Loucy (cell line): Measurements from ENCODE around the gene ZBED4.

Experiments
- H2AFZ ChIP-seq: fragments of 200-600 bp; sonication (generic); 2 replicates; pipeline ENCODE4 v1.6.0; 2016; ENCODE audit warnings: antibody characterized with exemption, mild to moderate bottlenecking, low read length, moderate library complexity
- H3F3A ChIP-seq: fragments of 200-600 bp; 2 replicates; pipeline ENCODE4 v1.6.0; 2016; ENCODE audit warnings: antibody characterized with exemption, low read depth, mild to moderate bottlenecking
- H3K27me3 ChIP-seq: fragments of 200-600 bp; sonication (generic); 2 replicates; pipeline ENCODE4 v1.6.1; 2014; ENCODE audit warnings: low read length, mild to moderate bottlenecking; ENCODE audit not compliant: insufficient read depth, poor library complexity, severe bottlenecking
- H3K36me3 ChIP-seq: fragments of 200-600 bp; sonication (generic); 2 replicates; pipeline ENCODE4 v1.6.1; 2016; ENCODE audit warnings: low read length; ENCODE audit not compliant: insufficient read depth
- H3K4me1 ChIP-seq: fragments of 200-600 bp; sonication (generic); 2 replicates; pipeline ENCODE4 v1.5.1; 2014; ENCODE audit warnings: low read length, mild to moderate bottlenecking; ENCODE audit not compliant: insufficient read depth, poor library complexity, severe bottlenecking
- H3K4me2 ChIP-seq: fragments of 200-600 bp; sonication (generic); 2 replicates; pipeline ENCODE4 v1.6.0; 2014; ENCODE audit warnings: antibody characterized with exemption, low read length, low read depth, mild to moderate bottlenecking; ENCODE audit not compliant: poor library complexity, severe bottlenecking
- H3K4me3 ChIP-seq: fragments of 200-600 bp; sonication (generic); 2 replicates; pipeline ENCODE4 v1.5.1; 2014; ENCODE audit warnings: low read length, mild to moderate bottlenecking, mixed read lengths; ENCODE audit not compliant: poor library complexity, severe bottlenecking
- H3K79me2 ChIP-seq: fragments of 200-600 bp; sonication (generic); 2 replicates; pipeline ENCODE4 v1.6.1; 2014; ENCODE audit warnings: low read length; ENCODE audit not compliant: insufficient read depth
- H3K9ac ChIP-seq: fragments of 200-600 bp; sonication (generic); 2 replicates; pipeline ENCODE4 v1.6.0; 2014; ENCODE audit warnings: mild to moderate bottlenecking, low read depth, low read length, moderate library complexity; ENCODE audit not compliant: poor library complexity, severe bottlenecking
- H3K9me2 ChIP-seq: fragments of 200-600 bp; sonication (generic); replicated peaks from 2 replicates; pipeline ENCODE4 v1.6.1; 2016; ENCODE audit warnings: low read depth, low read length, mixed read lengths
- H3K9me3 ChIP-seq: fragments of 200-600 bp; sonication (generic); 2 replicates; pipeline ENCODE4 v1.6.1; 2014; ENCODE audit warnings: mild to moderate bottlenecking, antibody characterized with exemption, low read length, low read depth; ENCODE audit not compliant: insufficient read depth
- H4K20me1 ChIP-seq: fragments of 200-600 bp; sonication (generic); 2 replicates; pipeline ENCODE4 v1.6.0; 2014; ENCODE audit warnings: antibody characterized with exemption, low read length, mild to moderate bottlenecking; ENCODE audit not compliant: insufficient read depth, poor library complexity, severe bottlenecking
- CTCF ChIP-seq: fragments of 200-600 bp; sonication (generic); conservative IDR thresholded peaks from 2 replicates; pipeline ENCODE4 v1.5.1; 2014; ENCODE audit warnings: mild to moderate bottlenecking, antibody characterized with exemption, low read length
- EZH2phosphoT487 ChIP-seq: fragments of 200-600 bp; IDR thresholded peaks from 2 replicates; pipeline ENCODE4 v1.6.1; 2018; ENCODE audit warnings: antibody characterized with exemption, mild to moderate bottlenecking, moderate library complexity, borderline replicate concordance

Gene ZBED4

DNA sequence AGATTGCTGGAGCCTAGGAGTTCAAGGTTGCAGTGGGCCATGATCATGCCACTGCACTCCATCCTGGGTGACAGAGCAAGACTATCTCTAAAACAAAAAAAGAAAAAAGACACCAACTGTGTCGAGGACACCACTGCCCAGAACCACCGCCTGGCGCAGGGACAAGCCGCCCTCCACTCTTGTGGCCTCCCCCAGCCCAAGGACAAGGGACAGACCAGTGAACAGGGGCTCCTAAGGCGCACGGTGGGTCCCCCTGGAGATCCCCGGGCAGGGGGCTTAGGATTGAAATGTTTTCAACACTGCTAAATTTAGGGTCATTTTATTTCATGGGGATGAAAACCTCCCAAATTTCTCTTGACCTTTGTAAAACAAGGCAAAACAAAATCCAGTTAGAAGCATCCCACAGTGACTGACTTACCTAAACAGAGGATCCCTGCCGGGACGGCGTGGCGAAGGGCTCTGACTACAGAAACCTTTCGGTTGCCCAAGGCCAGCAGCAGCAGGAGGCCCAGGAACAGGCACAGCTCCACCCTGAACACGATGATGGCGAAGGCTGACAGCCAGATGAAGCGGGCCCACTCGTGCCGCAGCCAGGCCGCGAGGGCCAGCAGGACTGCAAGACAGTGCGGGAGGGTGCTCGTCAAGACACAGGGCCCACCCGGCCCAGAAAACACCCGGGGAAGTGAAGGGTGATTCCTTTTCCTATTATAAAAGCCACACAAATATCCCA lies 56.0 kb downstream of the ZBED4 start:
- Histone ChIP-seq H3F3A (no peaks in the 10 kb centered on the region), H3K27me3 (no peaks in the 10 kb centered on the region), H3K4me3 (no peak overlapping the region), H4K20me1 (no peaks in the 10 kb centered on the region), H3K79me2 (no peaks in the 10 kb centered on the region), H3K9ac (no peak overlapping the region), H3K4me1 (no peaks in the 10 kb centered on the region), H3K4me2 (no peak overlapping the region), H2AFZ (no peak overlapping the region), H3K9me3 (no peaks in the 10 kb centered on the region), H3K9me2 (no peaks in the 10 kb centered on the region), H3K36me3 (no peaks in the 10 kb centered on the region; the same call in 1 of the 2 replicates)
- TF ChIP-seq EZH2phosphoT487 (no peak), CTCF (no peak)

GRCh38 chr22:49910229-49911155 lies 56.8 kb downstream of the ZBED4 start:
- no peaks in the 10 kb centered on the region for H3K4me1 ChIP-seq
- no peaks in the 10 kb centered on the region for H3K9me3 ChIP-seq
- no peaks in the 10 kb centered on the region; the same call in 1 of the 2 replicates for H3K36me3 ChIP-seq
- no peak overlapping the region for H3K4me3 ChIP-seq
- no peaks in the 10 kb centered on the region for H3K79me2 ChIP-seq
- TF ChIP-seq CTCF (no peak), EZH2phosphoT487 (no peak)
- H2AFZ ChIP-seq: no peak overlapping the region
- H3K9me2 ChIP-seq: no peaks in the 10 kb centered on the region
- H3K27me3 ChIP-seq: no peaks in the 10 kb centered on the region
- no peak overlapping the region for H3K9ac ChIP-seq
- no peaks in the 10 kb centered on the region for H3F3A ChIP-seq
- H4K20me1 ChIP-seq: no peaks in the 10 kb centered on the region
- no peak overlapping the region for H3K4me2 ChIP-seq

DNA sequence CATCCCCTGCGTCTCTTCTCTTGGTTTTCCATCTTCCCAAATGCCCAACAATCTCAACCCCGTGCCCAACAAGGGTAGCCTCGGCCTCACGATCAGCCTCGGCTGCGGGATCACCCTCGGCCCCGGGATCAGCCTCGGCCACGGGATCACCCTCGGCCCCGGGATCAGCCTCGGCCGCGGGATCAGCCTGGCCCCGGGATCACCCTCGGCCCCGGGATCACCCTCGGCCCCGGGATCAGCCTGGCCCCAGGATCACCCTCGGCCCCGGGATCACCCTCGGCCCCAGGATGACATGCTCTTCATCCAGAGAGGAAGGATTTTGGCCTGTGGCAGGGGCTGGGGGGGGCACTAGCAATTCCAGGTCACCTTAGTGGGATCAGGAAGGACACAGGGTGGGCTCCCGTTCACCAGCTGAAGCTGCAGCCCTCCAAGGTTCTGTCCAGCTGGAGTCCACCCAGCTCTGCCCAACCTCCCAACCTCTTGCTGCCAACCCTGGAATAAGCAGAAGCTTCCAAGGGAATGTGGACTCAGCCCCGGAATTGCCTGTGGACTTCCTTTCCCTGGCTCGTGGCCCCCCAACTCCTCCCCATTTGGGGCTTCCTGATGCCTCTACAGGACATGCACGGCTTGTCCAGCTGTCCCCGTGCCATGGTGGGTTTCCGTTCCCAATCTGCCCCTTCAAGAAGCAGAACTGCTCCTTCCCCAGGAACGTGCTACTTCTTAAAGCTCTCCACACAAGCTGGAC lies 58.4 kb downstream of the ZBED4 start:
- no peak overlapping the region for H2AFZ ChIP-seq
- H3K4me3 ChIP-seq: no peak overlapping the region
- H3K27me3 ChIP-seq: no peaks in the 10 kb centered on the region
- no peak overlapping the region for H3K9ac ChIP-seq
- peaks cover 2% of the 10 kb centered on the region for H4K20me1 ChIP-seq
- no peaks in the 10 kb centered on the region for H3F3A ChIP-seq
- no peaks in the 10 kb centered on the region for H3K9me2 ChIP-seq
- TF ChIP-seq EZH2phosphoT487 (no peak), CTCF (no peak)
- no peaks in the 10 kb centered on the region for H3K4me1 ChIP-seq
- no peaks in the 10 kb centered on the region; the same call in 1 of the 2 replicates for H3K36me3 ChIP-seq
- no peaks in the 10 kb centered on the region; the same call in 1 of the 2 replicates for H3K79me2 ChIP-seq
- H3K4me2 ChIP-seq: no peak overlapping the region
- no peaks in the 10 kb centered on the region for H3K9me3 ChIP-seq
